Left hindlimb (tissue), 1 donor: ENCODE data around the gene CNNM4.

ENCODE experiments used
- DNase-seq: peaks from one replicate; pipeline ENCODE4 v3.0.0-alpha.2; 2018

Gene CNNM4

GRCh38 chr2:96815326-96816126 lies 54.8 kb downstream of the CNNM4 start:
- no peak for DNase-seq

- peak; percentile 97 for DNase-seq
Measured at GRCh38 chr2:96816127-96816835, 55.6 kb downstream of the CNNM4 start, which contains the start of gene CNNM3. TSS of gene CNNM3 (plus strand) at chr2:96816268. CDS start at chr2:96816278, 10 bp downstream.

- DNase-seq, result no peak
Measured at GRCh38 chr2:96816836-96817702, 56.4 kb downstream of the CNNM4 start.

- DNase-seq, result no peak
Measured at GRCh38 chr2:96817882-96818281, 57.2 kb downstream of the CNNM4 start.

GRCh38 chr2:96819128-96819875 lies 58.6 kb downstream of the CNNM4 start:
- no peak for DNase-seq

- DNase-seq, result no peak
Measured at GRCh38 chr2:96819876-96820511, 59.3 kb downstream of the CNNM4 start.

GRCh38 chr2:96821113-96821675 lies 60.5 kb downstream of the CNNM4 start:
- peak; percentile 34 for DNase-seq

- no peak for DNase-seq
Measured at GRCh38 chr2:96822786-96823185, 62.1 kb downstream of the CNNM4 start.

GRCh38 chr2:96823198-96823597 lies 62.5 kb downstream of the CNNM4 start:
- no peak for DNase-seq

- no peak for DNase-seq
Measured at GRCh38 chr2:96824079-96824870, 63.6 kb downstream of the CNNM4 start.

- DNase-seq, result no peak
Measured at GRCh38 chr2:96825057-96825456, 64.4 kb downstream of the CNNM4 start.

- DNase-seq, result no peak
Measured at GRCh38 chr2:96826546-96827278, 66.0 kb downstream of the CNNM4 start.

GRCh38 chr2:96828436-96828835 lies 67.7 kb downstream of the CNNM4 start:
- DNase-seq, result no peak

GRCh38 chr2:96828874-96829273 lies 68.2 kb downstream of the CNNM4 start:
- DNase-seq, result no peak

GRCh38 chr2:96830044-96830562 lies 69.4 kb downstream of the CNNM4 start:
- no peak for DNase-seq

- no peak for DNase-seq
Measured at GRCh38 chr2:96831679-96832078, 71.0 kb downstream of the CNNM4 start.

- no peak for DNase-seq
Measured at GRCh38 chr2:96832408-96832753, 71.7 kb downstream of the CNNM4 start.

- DNase-seq, result peak; percentile 69
Measured at GRCh38 chr2:96832754-96833507, 72.2 kb downstream of the CNNM4 start.

GRCh38 chr2:96835830-96836229 lies 75.1 kb downstream of the CNNM4 start:
- no peak for DNase-seq
